Stimulated activated CD8-positive, alpha-beta memory T cell treated with anti-CD3 and anti-CD28 coated beads, Interleukin-15, amount 100 ng/mL, for 24 hours (primary cell): ENCODE data around the gene RBMS1.
"Not testable (repeated sequence)": the region's sequence is repeated elsewhere in the genome, so short reads cannot be mapped to it uniquely, and the experiment has no call there.

ENCODE experiments used
- DNase-seq: peaks from one replicate; pipeline ENCODE4 v3.0.0-alpha.2; 2020; ENCODE audit warnings: low read depth

Gene RBMS1

DNA sequence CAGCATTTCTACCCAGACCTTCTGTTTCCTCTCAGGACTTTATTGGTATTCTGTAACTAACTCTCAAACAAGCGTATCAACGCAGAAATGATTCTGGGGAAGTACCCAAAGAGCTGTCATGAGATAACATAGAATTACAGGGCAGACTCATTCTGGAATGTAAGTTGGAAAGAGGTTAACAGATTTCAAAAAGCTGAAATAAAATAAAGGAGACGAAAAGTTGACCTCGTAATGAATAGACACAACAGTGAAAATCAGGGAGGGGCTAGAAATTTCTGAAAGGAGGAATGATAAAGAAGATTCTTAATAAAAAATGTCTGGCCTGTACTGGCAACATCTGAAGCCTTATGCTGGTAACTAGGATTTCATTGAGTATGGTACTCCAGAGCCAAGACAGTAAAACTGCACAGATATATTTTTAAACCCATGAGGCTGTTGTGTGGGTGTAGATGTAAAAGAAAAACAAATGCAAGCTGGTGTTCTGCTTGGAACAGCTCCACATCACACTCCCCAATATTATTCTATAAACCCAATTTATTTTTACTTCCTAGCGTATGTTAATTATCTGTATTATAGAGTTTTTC lies 23.9 kb downstream of the RBMS1 start:
- no peak for DNase-seq

DNA sequence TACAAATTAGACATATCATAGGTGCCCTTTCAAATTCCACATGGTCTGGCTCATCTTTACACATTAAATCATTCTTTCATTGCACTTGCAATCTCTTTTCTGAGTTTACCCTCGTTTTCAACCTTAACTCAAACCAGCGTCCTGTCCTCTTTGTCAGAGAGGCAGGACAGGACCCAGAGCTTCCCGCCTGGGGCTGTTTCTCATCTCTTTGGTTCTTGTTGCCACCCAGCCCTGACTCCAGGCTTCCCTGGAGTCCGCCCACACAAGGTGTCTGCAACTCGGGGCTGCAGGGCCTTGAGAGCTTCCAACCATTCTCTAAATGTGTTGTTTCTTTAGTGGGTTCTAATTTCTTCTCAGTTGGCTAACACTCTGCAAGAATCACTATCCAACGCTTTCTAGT lies 24.4 kb downstream of the RBMS1 start:
- no peak for DNase-seq

- DNase-seq, result no peak
Measured at GRCh38 chr2:160467086-160467485, 26.5 kb downstream of the RBMS1 start.

DNA sequence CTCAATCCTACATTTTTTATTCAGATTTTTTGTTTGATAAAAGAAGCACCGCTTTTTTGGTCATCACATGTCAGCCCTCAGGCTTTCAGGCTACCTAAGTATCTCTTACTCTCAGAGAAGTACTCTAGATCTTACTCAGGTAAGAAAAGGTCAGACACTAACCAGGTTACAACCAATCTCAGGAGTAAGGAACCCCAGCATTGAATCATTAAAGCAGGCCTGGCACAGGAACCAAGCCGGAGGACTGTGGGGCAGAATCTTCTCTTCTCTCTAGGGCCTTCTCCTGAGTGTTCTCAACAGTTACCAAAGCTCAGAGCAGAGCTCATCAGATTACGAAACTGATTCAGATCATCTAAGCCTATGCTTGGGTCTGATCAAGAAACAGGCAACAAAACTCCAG lies 28.2 kb downstream of the RBMS1 start:
- no peak for DNase-seq

- no peak for DNase-seq
Measured at GRCh38 chr2:160465002-160465401, 28.6 kb downstream of the RBMS1 start.

- no peak for DNase-seq
Measured at GRCh38 chr2:160464017-160464416, 29.6 kb downstream of the RBMS1 start.

- no peak for DNase-seq
Measured at GRCh38 chr2:160463245-160463644, 30.4 kb downstream of the RBMS1 start.

GRCh38 chr2:160460333-160460731 lies 33.3 kb downstream of the RBMS1 start:
- DNase-seq, result no peak

DNA sequence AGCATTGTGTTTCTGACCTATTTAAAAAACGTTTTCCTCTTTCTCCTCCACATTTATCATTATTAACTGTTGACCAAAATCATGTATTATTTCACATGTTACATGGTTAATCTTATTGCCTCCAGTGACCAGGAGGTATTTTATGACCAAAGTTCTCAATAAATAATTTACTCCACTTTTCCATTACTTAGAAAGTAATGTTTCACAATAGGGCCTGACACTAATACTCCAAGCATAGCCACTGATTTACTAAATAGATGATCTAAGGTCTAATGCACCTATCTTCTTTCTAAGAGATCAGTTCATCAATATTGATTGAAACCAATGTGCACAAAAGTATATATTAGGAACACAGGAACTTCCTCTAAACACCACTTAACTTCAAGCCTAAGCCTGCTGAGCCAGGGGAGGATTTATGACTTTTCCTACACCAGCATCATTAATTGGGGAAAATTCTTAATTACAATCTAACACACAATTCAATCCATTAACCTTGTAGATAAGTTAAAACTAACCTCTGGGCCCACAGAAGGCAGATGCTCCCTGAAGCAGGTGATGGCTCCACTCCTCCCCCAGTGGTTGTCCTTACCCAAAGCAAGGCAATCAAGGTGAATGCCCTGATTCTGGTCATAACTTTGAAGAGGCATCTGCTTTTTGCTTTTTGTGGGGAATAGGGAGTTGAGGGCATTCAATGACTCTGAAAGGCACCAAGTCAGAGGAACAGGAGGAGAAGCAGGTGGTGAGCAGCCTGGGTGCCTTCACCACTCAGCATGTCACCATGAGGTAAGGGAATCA lies 33.9 kb downstream of the RBMS1 start:
- DNase-seq, result no peak

DNA sequence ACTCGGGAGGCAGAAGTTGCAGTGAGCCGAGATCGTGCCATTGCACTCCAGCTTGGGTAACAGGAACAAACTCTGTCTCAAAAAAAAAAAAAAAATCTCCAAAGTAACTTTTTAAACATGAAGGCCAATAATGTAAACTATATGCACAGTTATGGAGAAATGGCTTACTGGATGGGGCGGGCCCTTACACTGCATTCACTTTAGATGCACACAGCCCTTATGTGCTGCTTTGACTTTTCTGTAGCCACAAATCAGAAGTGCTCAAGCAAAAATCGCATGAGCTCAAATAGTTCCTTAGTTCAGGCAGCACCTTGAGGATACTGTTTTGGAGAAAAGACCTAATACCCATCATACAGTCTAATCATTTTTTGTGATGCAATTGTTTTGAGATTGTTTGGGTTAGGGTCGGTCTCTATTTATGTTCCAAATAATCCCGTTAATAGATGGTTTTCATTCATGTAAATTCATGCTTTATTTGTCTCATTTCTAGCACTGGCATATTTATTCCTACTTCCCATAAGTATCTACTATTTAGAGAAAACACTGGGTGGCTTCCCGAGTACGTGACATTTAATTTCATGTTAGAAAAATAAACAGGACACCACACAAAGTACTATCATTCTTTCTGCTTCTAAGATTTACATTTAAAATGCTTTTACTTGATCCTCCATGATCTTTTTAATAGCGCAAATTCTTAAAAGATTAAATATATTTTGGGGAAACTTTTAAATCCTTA lies 34.7 kb downstream of the RBMS1 start:
- DNase-seq, result no peak

GRCh38 chr2:160457588-160457987 lies 36.0 kb downstream of the RBMS1 start:
- no peak for DNase-seq

GRCh38 chr2:160454070-160454797 lies 39.4 kb downstream of the RBMS1 start:
- no peak for DNase-seq

- no peak for DNase-seq
Measured at GRCh38 chr2:160453111-160453820, 40.3 kb downstream of the RBMS1 start.

DNA sequence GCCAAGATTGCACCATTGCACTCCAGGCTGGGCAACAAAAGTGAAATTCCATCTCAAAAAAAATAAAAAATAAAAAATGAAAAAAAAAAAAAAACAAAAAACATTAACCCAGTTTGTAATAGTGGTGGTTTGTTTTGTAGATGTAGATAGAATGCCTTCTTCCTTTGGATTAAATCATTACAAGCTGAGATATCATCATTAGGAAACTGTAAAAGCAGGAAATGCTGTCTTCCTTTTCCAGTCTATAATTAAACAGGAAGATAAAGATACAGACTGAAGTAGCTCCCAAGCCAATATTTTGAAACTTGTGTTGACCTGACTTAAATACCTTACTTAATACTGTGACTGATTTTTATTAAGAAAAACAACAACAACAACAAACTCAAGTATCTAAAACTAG lies 43.1 kb downstream of the RBMS1 start:
- DNase-seq, result no peak

DNA sequence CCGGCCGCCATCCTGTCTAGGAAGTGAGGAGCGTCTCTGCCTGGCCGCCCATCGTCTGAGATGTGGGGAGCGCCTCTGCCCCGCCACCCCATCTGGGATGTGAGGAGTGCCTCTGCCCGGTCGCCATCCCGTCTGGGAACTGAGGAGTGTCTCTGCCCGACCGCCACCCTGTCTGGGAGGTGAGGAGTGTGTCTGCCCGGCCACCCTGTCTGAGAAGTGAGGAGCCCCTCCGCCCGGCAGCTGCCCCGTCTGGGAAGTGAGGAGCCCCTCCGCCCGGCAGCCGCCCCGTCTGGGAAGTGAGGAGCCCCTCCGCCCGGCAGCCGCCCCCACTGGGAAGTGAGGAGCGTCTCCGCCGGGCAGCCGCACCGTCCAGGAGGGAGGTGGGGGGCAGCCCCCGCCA lies 44.8 kb downstream of the RBMS1 start:
- not testable (repeated sequence) for DNase-seq

- DNase-seq, result no peak
Measured at GRCh38 chr2:160445673-160446072, 47.9 kb downstream of the RBMS1 start.

GRCh38 chr2:160442603-160443002 lies 51.0 kb downstream of the RBMS1 start:
- DNase-seq, result no peak

GRCh38 chr2:160440888-160441287 lies 52.7 kb downstream of the RBMS1 start:
- DNase-seq, result no peak

GRCh38 chr2:160439038-160439437 lies 54.6 kb downstream of the RBMS1 start:
- not testable (repeated sequence) for DNase-seq

- DNase-seq, result no peak
Measured at GRCh38 chr2:160437273-160437672, 56.3 kb downstream of the RBMS1 start.

DNA sequence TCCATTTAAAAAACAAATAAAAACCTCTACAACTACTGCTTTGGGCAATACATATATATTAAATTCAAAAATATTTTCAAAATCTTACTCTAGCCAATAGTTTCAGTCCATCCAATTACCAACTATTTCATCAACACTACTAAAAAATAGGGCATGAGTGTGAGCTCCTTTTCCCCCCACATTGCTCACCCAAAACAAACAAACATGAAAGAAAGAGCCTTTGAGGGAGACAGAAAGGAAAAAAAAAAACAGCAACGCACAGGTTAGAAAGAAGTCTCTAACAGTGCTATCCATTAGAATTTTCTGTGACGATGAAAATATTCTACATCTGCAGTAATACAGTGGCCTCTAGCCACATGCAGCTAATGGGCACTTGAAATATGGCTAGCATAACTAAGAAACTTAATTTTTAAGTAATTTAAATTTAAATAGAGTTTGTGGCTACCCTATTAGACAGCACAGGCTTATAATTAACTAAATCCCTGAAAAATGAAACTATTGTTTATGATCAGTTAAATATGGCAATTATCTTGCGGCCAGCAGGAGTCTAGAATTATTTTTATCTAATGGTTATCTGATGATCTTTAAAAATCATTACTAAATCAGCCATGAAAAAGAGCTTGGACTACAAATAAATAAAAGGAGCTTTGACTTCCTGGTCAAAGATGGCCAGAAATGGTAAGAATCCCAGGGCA lies 59.2 kb downstream of the RBMS1 start:
- no peak for DNase-seq
